Vagina (tissue), 2 donors: ENCODE results near the gene PRDM15.

Source experiments
- POLR2AphosphoS5 ChIP-seq, 2 donors: sonication (generic); formaldehyde crosslinking; IDR thresholded peaks; one replicate each; pipeline ENCODE4 v1.9.0; 2017; ENCODE audit warnings: antibody characterized with exemption in 2 of 2, mild to moderate bottlenecking in 2 of 2, low read depth in 1 of 2; ENCODE audit not compliant: insufficient read depth in 1 of 2
- TF ChIP-seq, protein P1 (sequence below), 3 experiments: fragments of 450-650 bp in 2 of 3; fragments of 200-600 bp in 1 of 3; sonication (generic) in 1 of 3; IDR thresholded peaks; one replicate each; pipeline ENCODE4 v1.5.1; 2017 to 2019; ENCODE audit warnings: antibody characterized with exemption in 3 of 3, mild to moderate bottlenecking in 2 of 3, moderate library complexity in 2 of 3

DNA sequence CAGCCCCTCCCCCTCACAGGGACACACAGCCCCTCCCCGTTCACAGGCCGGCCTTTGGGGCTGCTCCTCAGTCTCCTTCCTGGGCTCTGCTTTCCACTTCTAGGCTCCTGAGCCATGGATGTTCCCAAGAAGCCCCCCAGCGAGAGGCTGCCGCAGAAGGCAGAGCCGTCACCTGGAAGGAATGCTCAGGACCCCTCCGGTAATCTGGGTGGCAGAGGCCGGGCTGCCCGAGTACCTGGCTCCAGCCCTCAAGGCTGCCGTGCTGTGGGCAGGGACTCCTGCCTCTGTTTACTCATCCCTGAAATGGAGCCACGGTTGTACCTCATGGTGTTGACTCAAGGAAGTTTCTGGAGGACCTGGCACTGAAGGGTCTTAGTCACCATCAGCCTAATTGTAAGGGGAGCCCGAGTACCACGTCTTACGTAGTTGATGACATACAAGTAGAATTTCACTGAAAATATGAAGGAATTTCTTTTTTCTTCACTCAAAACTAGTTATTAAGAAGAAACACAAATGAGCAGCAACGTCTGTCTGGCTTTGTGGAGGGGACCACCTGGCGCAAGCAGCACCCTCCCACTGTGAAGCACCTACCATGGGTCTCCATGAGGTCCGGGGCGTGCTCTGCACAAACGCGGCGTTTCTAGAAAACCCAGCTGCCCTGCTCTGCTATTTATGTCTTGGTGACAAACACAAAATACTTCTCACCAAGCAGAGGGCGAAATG, 33.7 kb downstream of the PRDM15 start:
- TF ChIP-seq POLR2AphosphoS5 (IDR thresholded peaks at IDR 0.05; ENCODE audit: insufficient read depth in 1 of 2, low read depth in 1 of 2) = no peak
- TF ChIP-seq, protein P1, sequence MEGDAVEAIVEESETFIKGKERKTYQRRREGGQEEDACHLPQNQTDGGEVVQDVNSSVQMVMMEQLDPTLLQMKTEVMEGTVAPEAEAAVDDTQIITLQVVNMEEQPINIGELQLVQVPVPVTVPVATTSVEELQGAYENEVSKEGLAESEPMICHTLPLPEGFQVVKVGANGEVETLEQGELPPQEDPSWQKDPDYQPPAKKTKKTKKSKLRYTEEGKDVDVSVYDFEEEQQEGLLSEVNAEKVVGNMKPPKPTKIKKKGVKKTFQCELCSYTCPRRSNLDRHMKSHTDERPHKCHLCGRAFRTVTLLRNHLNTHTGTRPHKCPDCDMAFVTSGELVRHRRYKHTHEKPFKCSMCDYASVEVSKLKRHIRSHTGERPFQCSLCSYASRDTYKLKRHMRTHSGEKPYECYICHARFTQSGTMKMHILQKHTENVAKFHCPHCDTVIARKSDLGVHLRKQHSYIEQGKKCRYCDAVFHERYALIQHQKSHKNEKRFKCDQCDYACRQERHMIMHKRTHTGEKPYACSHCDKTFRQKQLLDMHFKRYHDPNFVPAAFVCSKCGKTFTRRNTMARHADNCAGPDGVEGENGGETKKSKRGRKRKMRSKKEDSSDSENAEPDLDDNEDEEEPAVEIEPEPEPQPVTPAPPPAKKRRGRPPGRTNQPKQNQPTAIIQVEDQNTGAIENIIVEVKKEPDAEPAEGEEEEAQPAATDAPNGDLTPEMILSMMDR (IDR thresholded peaks at IDR 0.05) = no peak
